Stomach (tissue), 9 donors: ENCODE measurements around the gene CCDC126. TPM values are rescaled to one million over a fixed set of nuclear protein-coding genes. Genes with fewer than 3 reads are reported as not detected.

Source experiments
- DNase-seq, 2 donors: peaks; one replicate each; pipeline versions ENCODE4 v3.0.0 to v3.0.0-alpha.2; 2013 to 2019
- H3K27ac ChIP-seq, 5 donors: fragments of 200-600 bp in 4 of 5; sonication (generic) in 4 of 5; one replicate each; pipeline ENCODE4 v1.5.1; 2013 to 2019; ENCODE audit warnings: mild to moderate bottlenecking in 1 of 5, moderate library complexity in 1 of 5
- H3K27me3 ChIP-seq, 3 donors: fragments of 200-600 bp; sonication (generic); one replicate each; pipeline ENCODE4 v1.5.1; 2017 to 2019; ENCODE audit warnings: mixed run types in 1 of 3
- H3K36me3 ChIP-seq, 4 donors: fragments of 200-600 bp; sonication (generic); 1 replicate in 3 of 4; 2 replicates in 1 of 4; pipeline ENCODE4 v1.5.1; 2016 to 2019
- H3K4me1 ChIP-seq, 4 donors: fragments of 200-600 bp; sonication (generic); one replicate each; pipeline ENCODE4 v1.5.1; 2016 to 2019
- H3K4me3 ChIP-seq, 4 donors: fragments of 200-600 bp; sonication (generic) in 3 of 4; one replicate each; pipeline ENCODE4 v1.5.1; 2016 to 2019; ENCODE audit warnings: mild to moderate bottlenecking in 1 of 4
- H3K9me3 ChIP-seq, 4 donors: fragments of 200-600 bp; sonication (generic); one replicate each; pipeline ENCODE4 v1.5.1; 2016 to 2019
- CTCF ChIP-seq, 7 experiments: fragments of 450-650 bp in 4 of 7; fragments of 200-600 bp in 3 of 7; sonication (generic) in 3 of 7; IDR thresholded peaks; one replicate each; pipeline ENCODE4 v1.5.1; 2016 to 2019; ENCODE audit warnings: antibody characterized with exemption in 7 of 7, control low read depth in 2 of 7, mild to moderate bottlenecking in 1 of 7
- EP300 ChIP-seq: sonication (generic); formaldehyde crosslinking; IDR thresholded peaks from one replicate; pipeline ENCODE4 v1.6.1; 2017; ENCODE audit warnings: antibody characterized with exemption
- POLR2A ChIP-seq, 4 donors: fragments of 450-650 bp; IDR thresholded peaks; one replicate each; pipeline ENCODE4 v1.6.1; 2016; ENCODE audit warnings: antibody characterized with exemption in 4 of 4, control low read depth in 2 of 4, mild to moderate bottlenecking in 1 of 4, moderate library complexity in 1 of 4
- POLR2AphosphoS5 ChIP-seq, 3 donors: sonication (generic); formaldehyde crosslinking; IDR thresholded peaks; one replicate each; pipeline ENCODE4 v1.6.1; 2016; ENCODE audit warnings: antibody characterized with exemption in 3 of 3
- WGBS, 5 donors: extraction: QIAGEN DNeasy Blood & Tissue Kit in 3 of 5; methylation state at CpG; one replicate each; pipeline versions ENCODE4 v1.1.5 to v1.1.7; 2013 to 2018; 5-methylcytosine and 5-hydroxymethylcytosine counted together
- intact Hi-C: fragments of 100-400 bp; cut with DNase I; formaldehyde crosslinking; loops from one replicate; pipeline ENCODE4 v1.15.1; 2023; ENCODE audit warnings: low total_unique reads
- polyA plus RNA-seq, 3 donors: library from polyadenylated mRNA; stranded (reverse); fragments of 200-250 nt; gene quantifications; one replicate each; pipeline ENCODE4 v1.2.3, GENCODE V29; 2013
- total RNA-seq, 5 donors: library from RNA; depleted of rRNA; stranded (reverse); fragments of >200 nt; gene quantifications; one replicate each; pipeline versions ENCODE4 v1.1.0 to v1.2.3, GENCODE V29; 2014 to 2016
- donor health status: healthy with polysubstance abuse.
- donor health status: Bipolar disorder and iron deficiency.
- donor health status: healthy.

CCDC126 gene
- total and polyA plus RNA-seq, 8 donors, result 2.8 to 29.7 (median 7.6) TPM; not detected in 1

GRCh38 chr7:23658831-23659427 is 61.7 kb downstream of the CCDC126 start:
- no peaks in the 10 kb centered on the region for H3K4me1 ChIP-seq
- H3K27me3 ChIP-seq, result no peaks in the 10 kb centered on the region
- no peak overlapping the region for H3K4me3 ChIP-seq
- H3K9me3 ChIP-seq, result peaks cover 5 to 24% (median 18%) of the 10 kb centered on the region in 4 donors
- intact Hi-C loops, result no loop called here
- no peak for DNase-seq
- H3K36me3 ChIP-seq, result no peaks in the 10 kb centered on the region
- WGBS, 5 donors, result 79 to 89% (median 86%) methylated on average over 7 of the region's 7 CpGs
- TF ChIP-seq POLR2AphosphoS5 (IDR thresholded peaks at IDR 0.05) (no peak), CTCF (IDR thresholded peaks at IDR 0.05) (no peak), POLR2A (IDR thresholded peaks at IDR 0.05) (no peak), EP300 (no peak)
- no peak overlapping the region for H3K27ac ChIP-seq

- 81 to 94% (median 83%) methylated on average over 3 of the region's 3 CpGs for WGBS, 5 donors
- Histone ChIP-seq H3K27ac (no peak overlapping the region), H3K36me3 (no peaks in the 10 kb centered on the region), H3K27me3 (no peaks in the 10 kb centered on the region), H3K9me3 (peaks cover 0 to 8% (median 7%) of the 10 kb centered on the region in 4 donors), H3K4me1 (no peaks in the 10 kb centered on the region), H3K4me3 (no peak overlapping the region)
- intact Hi-C loops, result no loop called here
- TF ChIP-seq CTCF (IDR thresholded peaks at IDR 0.05), result no peak
- no peak for TF ChIP-seq POLR2AphosphoS5 (IDR thresholded peaks at IDR 0.05)
- no peak for TF ChIP-seq POLR2A (IDR thresholded peaks at IDR 0.05)
- no peak for TF ChIP-seq EP300
- no peak for DNase-seq
Observed at GRCh38 chr7:23661385-23661784, 64.2 kb downstream of the CCDC126 start.

GRCh38 chr7:23662124-23662983 is 65.2 kb downstream of the CCDC126 start:
- no peak for TF ChIP-seq POLR2AphosphoS5 (IDR thresholded peaks at IDR 0.05)
- no peak for TF ChIP-seq EP300
- TF ChIP-seq CTCF (IDR thresholded peaks at IDR 0.05), result no peak
- TF ChIP-seq POLR2A (IDR thresholded peaks at IDR 0.05), result no peak
- H3K4me1 ChIP-seq, result no peaks in the 10 kb centered on the region
- no peaks in the 10 kb centered on the region for H3K27me3 ChIP-seq
- DNase-seq, result no peak
- no peak overlapping the region for H3K27ac ChIP-seq
- no peak overlapping the region for H3K4me3 ChIP-seq
- peaks cover 0 to 8% (median 7%) of the 10 kb centered on the region in 4 donors for H3K9me3 ChIP-seq
- 77 to 84% (median 82%) methylated on average over 8 of the region's 8 CpGs for WGBS, 5 donors
- intact Hi-C loops, result no loop called here
- no peaks in the 10 kb centered on the region for H3K36me3 ChIP-seq

GRCh38 chr7:23662984-23663313 is 65.8 kb downstream of the CCDC126 start:
- no peak for DNase-seq
- Histone ChIP-seq H3K27ac (no peak overlapping the region), H3K4me1 (no peaks in the 10 kb centered on the region), H3K4me3 (no peak overlapping the region), H3K9me3 (peaks cover 0 to 8% (median 7%) of the 10 kb centered on the region in 4 donors), H3K27me3 (no peaks in the 10 kb centered on the region), H3K36me3 (no peaks in the 10 kb centered on the region)
- intact Hi-C loops, result no loop called here
- 84 to 93% (median 91%) methylated on average over 2 of the region's 2 CpGs for WGBS, 5 donors
- TF ChIP-seq CTCF (IDR thresholded peaks at IDR 0.05), result no peak
- no peak for TF ChIP-seq EP300
